Endothelial cell of umbilical vein (primary cell): ENCODE measurements around the gene CXCR1. TPM values are rescaled to one million over a fixed set of nuclear protein-coding genes. Genes with fewer than 3 reads are reported as not detected.

Experiments used
- BruUV-seq: library from RNA; stranded (reverse); fragments of 400-500 nt; replicated peaks from 2 replicates; lab custom pipeline; 2021; lab: Mats Ljungman, UMichigan
- CTCF ChIA-PET: fragments of 300-600, 350-600 bp; sonication (Branson Sonifier 250); formaldehyde crosslinking; loops from one replicate; lab custom pipeline; 2021; ENCODE audit warnings: antibody characterized with exemption, inconsistent platforms; lab: Charles Lee
- POLR2A ChIA-PET: fragments of 300-600, 350-600 bp; sonication (Branson Sonifier 250); formaldehyde crosslinking; loops from one replicate; lab custom pipeline; 2021; ENCODE audit warnings: antibody characterized with exemption, inconsistent platforms; lab: Charles Lee
- DNase-seq: peaks from one replicate; pipeline ENCODE4 v3.0.0-alpha.2; 2011; ENCODE audit warnings: low read depth, low spot score
- FAIRE-seq: peaks from 2 replicates; lab custom pipeline; 2011; peaks lifted over from hg19 to GRCh38; lab: Jason Lieb, UNC
- H2AFZ ChIP-seq: 2 replicates; pipeline ENCODE4 v1.6.0; 2012; ENCODE audit warnings: low read depth, low read length, control low read depth, inconsistent platforms
- H3K27ac ChIP-seq: 2 replicates; pipeline ENCODE4 v1.5.1; 2011; ENCODE audit warnings: low read depth, mild to moderate bottlenecking, control low read depth, low read length, moderate library complexity; ENCODE audit not compliant: insufficient read depth
- H3K27me3 ChIP-seq, 2 experiments: 2 replicates each; pipeline versions ENCODE4 v1.6.0 to v1.6.1; 2011; ENCODE audit warnings: low read length in 2 of 2, mixed read lengths in 1 of 2; ENCODE audit not compliant: control insufficient read depth in 2 of 2, insufficient read depth in 2 of 2
- H3K36me3 ChIP-seq, 2 experiments: 2 replicates in 1 of 2; 3 replicates in 1 of 2; pipeline ENCODE4 v1.5.1; 2011; ENCODE audit warnings: low read length in 2 of 2, mild to moderate bottlenecking in 1 of 2, moderate library complexity in 1 of 2; ENCODE audit not compliant: control insufficient read depth in 2 of 2, insufficient read depth in 2 of 2; ENCODE audit errors: extremely low read depth in 1 of 2
- H3K4me1 ChIP-seq: 3 replicates; pipeline ENCODE4 v1.5.1; 2011; ENCODE audit warnings: mild to moderate bottlenecking, low read length; ENCODE audit not compliant: control insufficient read depth, insufficient read depth; ENCODE audit errors: extremely low read depth
- H3K4me2 ChIP-seq: 2 replicates; pipeline ENCODE4 v1.6.1; 2011; ENCODE audit warnings: low read length, control low read depth, mixed read lengths; ENCODE audit not compliant: insufficient read depth
- H3K4me3 ChIP-seq, 3 experiments: fragments of 200-600 bp in 1 of 3; sonication (generic), shearing (Covaris generic) in 1 of 3; replicated peaks in 1 of 3; 2 replicates each; pipeline ENCODE4 v1.5.1; 2011 to 2016; ENCODE audit warnings: control low read depth in 3 of 3, low read length in 3 of 3, mild to moderate bottlenecking in 2 of 3, inconsistent platforms in 1 of 3, low read depth in 1 of 3, moderate library complexity in 1 of 3; ENCODE audit not compliant: insufficient read depth in 1 of 3
- H3K79me2 ChIP-seq: 2 replicates; pipeline ENCODE4 v1.6.0; 2012; ENCODE audit warnings: low read length, inconsistent platforms; ENCODE audit not compliant: control insufficient read depth, insufficient read depth
- H3K9ac ChIP-seq: replicated peaks from 2 replicates; pipeline ENCODE3; 2011; ENCODE audit warnings: low read length, control low read depth; ENCODE audit not compliant: insufficient read depth; ENCODE audit errors: extremely low read depth
- H3K9me1 ChIP-seq: replicated peaks from 3 replicates; pipeline ENCODE4 v1.6.0; 2011; ENCODE audit warnings: mild to moderate bottlenecking, low read length; ENCODE audit not compliant: control insufficient read depth, insufficient read depth; ENCODE audit errors: extremely low read depth
- H3K9me3 ChIP-seq: replicated peaks from 2 replicates; pipeline ENCODE4 v1.5.1; 2012; ENCODE audit warnings: low read length, inconsistent platforms; ENCODE audit not compliant: control insufficient read depth, insufficient read depth
- H4K20me1 ChIP-seq: replicated peaks from 2 replicates; pipeline ENCODE3; 2011; ENCODE audit warnings: mild to moderate bottlenecking, low read length; ENCODE audit not compliant: control insufficient read depth, insufficient read depth; ENCODE audit errors: extremely low read depth
- EZH2 ChIP-seq: IDR thresholded peaks from 2 replicates; pipeline ENCODE4 v1.6.1; 2012; ENCODE audit warnings: borderline replicate concordance, low read depth, mild to moderate bottlenecking, moderate library complexity, low read length, inconsistent platforms; ENCODE audit not compliant: severe bottlenecking
- FOS ChIP-seq: IDR thresholded peaks from 2 replicates; pipeline ENCODE4 v1.6.1; 2011; ENCODE audit warnings: mild to moderate bottlenecking, low read length, moderate library complexity, borderline replicate concordance; ENCODE audit not compliant: insufficient read depth
- GATA2 ChIP-seq: IDR thresholded peaks from 2 replicates; pipeline ENCODE4 v1.7.0; 2011; ENCODE audit warnings: low read depth, mild to moderate bottlenecking, moderate library complexity, mixed read lengths, low read length; ENCODE audit not compliant: insufficient read length, insufficient read depth
- JUN ChIP-seq: IDR thresholded peaks from 2 replicates; pipeline ENCODE4 v1.6.1; 2011; ENCODE audit warnings: borderline replicate concordance, low read depth; ENCODE audit not compliant: insufficient read length, insufficient read depth
- MYC ChIP-seq: IDR thresholded peaks from one replicate; pipeline ENCODE4 v1.6.1; 2011; ENCODE audit warnings: mild to moderate bottlenecking, low read depth, low read length
- POLR2A ChIP-seq: IDR thresholded peaks from 2 replicates; pipeline ENCODE4 v1.6.1; 2012; ENCODE audit warnings: low read depth, mild to moderate bottlenecking, control low read depth, low read length
- POLR2AphosphoS5 ChIP-seq: IDR thresholded peaks from 2 replicates; pipeline ENCODE4 v1.6.1; 2012; ENCODE audit warnings: low read depth, mild to moderate bottlenecking, control low read depth, low read length, moderate library complexity; ENCODE audit not compliant: insufficient read depth
- dilution Hi-C: fragments of 300-500 bp; cut with MboI; formaldehyde crosslinking; loops from one replicate; pipeline ENCODE4 v1.15.0; 2019; ENCODE audit warnings: low sequenced_read_pairs; ENCODE audit not compliant: extremely low pct_ligation_motif_present
- intact Hi-C: fragments of 100-400 bp; cut with micrococcal nuclease; formaldehyde crosslinking; loops from one replicate; pipeline ENCODE4 v1.10.0; 2022
- polyA plus RNA-seq, 4 experiments: library from polyadenylated mRNA; depleted of rRNA in 3 of 4; stranded (reverse) in 3 of 4; unstranded in 1 of 4; fragments of >200 nt; gene quantifications; 2 replicates each; pipeline versions ENCODE4 v1.2.1 to v1.2.3, GENCODE V29; 2011 to 2012; ENCODE audit warnings: missing spikeins in 1 of 4
- total RNA-seq: library from RNA; stranded (reverse); gene quantifications from 2 replicates; pipeline ENCODE4 v1.2.3, GENCODE V29; 2021
- TF ChIP-seq, protein P1 (sequence below), 2 donors: IDR thresholded peaks; 1 replicate in 1 of 2; 2 replicates in 1 of 2; pipeline ENCODE4 v1.5.1; 2011; ENCODE audit warnings: low read length in 2 of 2, mild to moderate bottlenecking in 2 of 2, moderate library complexity in 2 of 2, control low read depth in 1 of 2, inconsistent platforms in 1 of 2, low read depth in 1 of 2; ENCODE audit not compliant: insufficient read depth in 1 of 2; ENCODE audit errors: extremely low read depth in 1 of 2
- TF ChIP-seq, protein P2 (sequence below): IDR thresholded peaks from 2 replicates; pipeline ENCODE4 v1.6.1; 2011; ENCODE audit not compliant: insufficient read depth, insufficient read length

The CXCR1 gene
- total and polyA plus RNA-seq, 2 donors (not counting 3 experiments of a cell fraction or from before 2014, with no cell fraction given) = not detected

DNA sequence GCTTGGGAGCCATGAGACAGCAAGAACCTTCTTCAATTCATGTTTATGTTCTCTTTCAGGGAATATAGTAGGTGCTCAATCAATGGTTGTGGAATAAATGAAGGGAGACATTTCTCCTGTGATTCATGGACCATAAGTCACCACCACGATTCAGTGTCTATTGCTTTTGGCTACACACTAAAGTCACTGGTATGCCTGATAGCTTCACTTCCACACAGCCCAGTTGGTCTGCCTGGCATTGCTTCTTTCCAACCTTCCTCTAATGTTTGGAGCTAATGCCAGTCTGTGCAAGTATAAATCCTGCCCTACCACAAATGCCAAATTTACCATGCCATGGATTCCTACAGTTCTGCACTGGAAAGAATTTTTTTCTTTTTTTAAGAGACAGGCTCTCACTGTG, 1.3 kb upstream of the CXCR1 start:
- Histone ChIP-seq H3K36me3 (no peaks in the 10 kb centered on the region), H3K9me1 (no peaks in the 10 kb centered on the region), H3K27ac (no peak overlapping the region), H2AFZ (no peak overlapping the region), H3K27me3 (peaks cover 15 to 18% of the 10 kb centered on the region in 2 experiments), H3K79me2 (no peaks in the 10 kb centered on the region), H3K4me3 (no peak overlapping the region), H3K9me3 (no peaks in the 10 kb centered on the region), H3K9ac (no peak overlapping the region), H3K4me2 (no peak overlapping the region), H4K20me1 (no peaks in the 10 kb centered on the region), H3K4me1 (no peaks in the 10 kb centered on the region)
- BruUV-seq = no TSS peak
- FAIRE-seq (no peak), DNase-seq (no peak)
- POLR2A ChIA-PET = no interaction called here
- TF ChIP-seq GATA2 = no peak
- TF ChIP-seq POLR2A = no peak
- TF ChIP-seq EZH2 = no peak
- TF ChIP-seq MYC = no peak
- TF ChIP-seq, protein P1, sequence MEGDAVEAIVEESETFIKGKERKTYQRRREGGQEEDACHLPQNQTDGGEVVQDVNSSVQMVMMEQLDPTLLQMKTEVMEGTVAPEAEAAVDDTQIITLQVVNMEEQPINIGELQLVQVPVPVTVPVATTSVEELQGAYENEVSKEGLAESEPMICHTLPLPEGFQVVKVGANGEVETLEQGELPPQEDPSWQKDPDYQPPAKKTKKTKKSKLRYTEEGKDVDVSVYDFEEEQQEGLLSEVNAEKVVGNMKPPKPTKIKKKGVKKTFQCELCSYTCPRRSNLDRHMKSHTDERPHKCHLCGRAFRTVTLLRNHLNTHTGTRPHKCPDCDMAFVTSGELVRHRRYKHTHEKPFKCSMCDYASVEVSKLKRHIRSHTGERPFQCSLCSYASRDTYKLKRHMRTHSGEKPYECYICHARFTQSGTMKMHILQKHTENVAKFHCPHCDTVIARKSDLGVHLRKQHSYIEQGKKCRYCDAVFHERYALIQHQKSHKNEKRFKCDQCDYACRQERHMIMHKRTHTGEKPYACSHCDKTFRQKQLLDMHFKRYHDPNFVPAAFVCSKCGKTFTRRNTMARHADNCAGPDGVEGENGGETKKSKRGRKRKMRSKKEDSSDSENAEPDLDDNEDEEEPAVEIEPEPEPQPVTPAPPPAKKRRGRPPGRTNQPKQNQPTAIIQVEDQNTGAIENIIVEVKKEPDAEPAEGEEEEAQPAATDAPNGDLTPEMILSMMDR (IDR thresholded peaks at IDR 0.05; ENCODE audit: extremely low read depth in 1 of 2, insufficient read depth in 1 of 2, low read depth in 1 of 2, low read length in 2 of 2) = no peak
- no peak for TF ChIP-seq JUN
- TF ChIP-seq, protein P2, sequence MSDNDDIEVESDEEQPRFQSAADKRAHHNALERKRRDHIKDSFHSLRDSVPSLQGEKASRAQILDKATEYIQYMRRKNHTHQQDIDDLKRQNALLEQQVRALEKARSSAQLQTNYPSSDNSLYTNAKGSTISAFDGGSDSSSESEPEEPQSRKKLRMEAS = no peak
- TF ChIP-seq POLR2AphosphoS5 = no peak
- TF ChIP-seq FOS = no peak
- CTCF ChIA-PET = interaction anchor here (0.8 to 1.7 kb wide), 8 partner anchors 8 to 228 kb away, joined by 3 to 6 read pairs (median 3); partner anchors contain the start of genes ARPC2 and RUFY4
- intact Hi-C loops (loop anchor here (5.0 kb wide), 1 partner anchor 89 kb away; no protein-coding TSS in a partner anchor), dilution Hi-C loops (no loop called here)
